GM12892 (cell line): Measurements from ENCODE around the gene KLK14.

ENCODE experiments used
- POLR2A ChIP-seq: IDR thresholded peaks from 2 replicates; pipeline ENCODE4 v1.6.1; 2011; ENCODE audit warnings: low read depth, low read length, control low read depth
- POLR2AphosphoS5 ChIP-seq: IDR thresholded peaks from 2 replicates; pipeline ENCODE4 v1.6.1; 2011; ENCODE audit warnings: low read depth, low read length, control low read depth
- TAF1 ChIP-seq: IDR thresholded peaks from 2 replicates; pipeline ENCODE4 v1.6.1; 2011; ENCODE audit warnings: low read depth, mild to moderate bottlenecking, control low read depth, low read length, borderline replicate concordance

- TF ChIP-seq POLR2A (no peak), POLR2AphosphoS5 (no peak), TAF1 (no peak)
Observed at GRCh38 chr19:51110666-51110971, 27.9 kb upstream of the KLK14 start.
